ENCODE measurements around the gene CCDC187.

DNA sequence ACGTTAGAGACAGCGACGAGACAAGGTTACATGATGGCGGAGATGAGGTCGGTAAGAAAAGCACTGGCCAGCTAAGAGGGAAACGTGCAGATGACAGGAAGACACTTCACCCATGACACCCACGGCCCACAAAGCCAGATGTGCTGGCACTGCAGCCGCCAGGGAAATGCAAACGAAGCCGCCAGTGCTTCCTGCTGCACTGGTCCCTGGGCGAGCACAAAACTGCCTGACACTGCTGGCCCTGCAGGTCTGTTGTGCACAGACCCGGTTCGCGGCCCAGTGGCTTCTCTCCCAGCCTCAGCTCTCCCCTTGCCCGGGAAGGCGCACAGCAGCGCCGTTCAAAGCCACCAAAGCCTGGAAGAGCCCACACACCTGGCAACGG lies 78.5 kb downstream of the CCDC187 start:
- TF ChIP-seq POLR2A (IDR thresholded peaks at IDR 0.05; ENCODE audit: low read depth, low read length) (no peak), TAF1 (IDR thresholded peaks at IDR 0.05; ENCODE audit: low read depth, low read length) (no peak), POLR2AphosphoS5 (IDR thresholded peaks at IDR 0.05; ENCODE audit: low read depth, low read length) (no peak), POU2F2 (IDR thresholded peaks at IDR 0.05; ENCODE audit: low read depth, low read length) (peak; percentile 53; the same call in 1 of the 2 replicates)

Measured in GM12891 (cell line).